CD4-positive, alpha-beta T cell treated with Interleukin-4 for 4 hours (primary cell): ENCODE data around the gene HAL.

ENCODE experiments used
- DNase-seq: peaks from one replicate; pipeline ENCODE4 v3.0.0-alpha.2; 2020

Gene HAL

GRCh38 chr12:96006727-96007126 lies 10.6 kb upstream of the HAL start:
- DNase-seq: no peak

GRCh38 chr12:96000858-96001257 lies 4.7 kb upstream of the HAL start:
- no peak for DNase-seq

GRCh38 chr12:95999484-95999883 lies 3.3 kb upstream of the HAL start:
- DNase-seq: no peak

- DNase-seq: peak; percentile 68
Observed at GRCh38 chr12:95998611-95999286, 2.6 kb upstream of the HAL start.

- no peak for DNase-seq
Observed at GRCh38 chr12:95997911-95998510, 1.9 kb upstream of the HAL start.

GRCh38 chr12:95997276-95997675 lies 1.1 kb upstream of the HAL start:
- DNase-seq: no peak

GRCh38 chr12:95995238-95996031 lies 709 bp downstream of the HAL start:
- no peak for DNase-seq

GRCh38 chr12:95994476-95994875 lies 1.7 kb downstream of the HAL start:
- no peak for DNase-seq

GRCh38 chr12:95993907-95994306 lies 2.2 kb downstream of the HAL start:
- no peak for DNase-seq

GRCh38 chr12:95990136-95990535 lies 6.0 kb downstream of the HAL start:
- no peak for DNase-seq

GRCh38 chr12:95989504-95990123 lies 6.5 kb downstream of the HAL start:
- DNase-seq: no peak

- DNase-seq: no peak
Observed at GRCh38 chr12:95988506-95989275, 7.5 kb downstream of the HAL start.

- no peak for DNase-seq
Observed at GRCh38 chr12:95986635-95987570, 9.2 kb downstream of the HAL start.

- DNase-seq: no peak
Observed at GRCh38 chr12:95984682-95985081, 11.5 kb downstream of the HAL start.

- no peak for DNase-seq
Observed at GRCh38 chr12:95982602-95983001, 13.5 kb downstream of the HAL start.

- no peak for DNase-seq
Observed at GRCh38 chr12:95980437-95980836, 15.7 kb downstream of the HAL start.

- no peak for DNase-seq
Observed at GRCh38 chr12:95978774-95979173, 17.4 kb downstream of the HAL start.

GRCh38 chr12:95978351-95978750 lies 17.8 kb downstream of the HAL start:
- DNase-seq: no peak

- DNase-seq: no peak
Observed at GRCh38 chr12:95977764-95978305, 18.3 kb downstream of the HAL start.

- DNase-seq: no peak
Observed at GRCh38 chr12:95976416-95976832, 19.7 kb downstream of the HAL start.

GRCh38 chr12:95975491-95975890 lies 20.7 kb downstream of the HAL start:
- DNase-seq: no peak
